Urothelium cell line (cell line): ENCODE data around the gene CD109.
"Not testable (repeated sequence)": the region's sequence is repeated elsewhere in the genome, so short reads cannot be mapped to it uniquely, and the experiment has no call there.

ENCODE experiments used
- DNase-seq: peaks from one replicate; pipeline ENCODE4 v3.0.0; 2011; ENCODE audit warnings: low spot score, mixed read lengths
- FAIRE-seq: peaks from 2 replicates; lab custom pipeline; 2011; peaks lifted over from hg19 to GRCh38; lab: Jason Lieb, UNC

CD109 gene

DNA sequence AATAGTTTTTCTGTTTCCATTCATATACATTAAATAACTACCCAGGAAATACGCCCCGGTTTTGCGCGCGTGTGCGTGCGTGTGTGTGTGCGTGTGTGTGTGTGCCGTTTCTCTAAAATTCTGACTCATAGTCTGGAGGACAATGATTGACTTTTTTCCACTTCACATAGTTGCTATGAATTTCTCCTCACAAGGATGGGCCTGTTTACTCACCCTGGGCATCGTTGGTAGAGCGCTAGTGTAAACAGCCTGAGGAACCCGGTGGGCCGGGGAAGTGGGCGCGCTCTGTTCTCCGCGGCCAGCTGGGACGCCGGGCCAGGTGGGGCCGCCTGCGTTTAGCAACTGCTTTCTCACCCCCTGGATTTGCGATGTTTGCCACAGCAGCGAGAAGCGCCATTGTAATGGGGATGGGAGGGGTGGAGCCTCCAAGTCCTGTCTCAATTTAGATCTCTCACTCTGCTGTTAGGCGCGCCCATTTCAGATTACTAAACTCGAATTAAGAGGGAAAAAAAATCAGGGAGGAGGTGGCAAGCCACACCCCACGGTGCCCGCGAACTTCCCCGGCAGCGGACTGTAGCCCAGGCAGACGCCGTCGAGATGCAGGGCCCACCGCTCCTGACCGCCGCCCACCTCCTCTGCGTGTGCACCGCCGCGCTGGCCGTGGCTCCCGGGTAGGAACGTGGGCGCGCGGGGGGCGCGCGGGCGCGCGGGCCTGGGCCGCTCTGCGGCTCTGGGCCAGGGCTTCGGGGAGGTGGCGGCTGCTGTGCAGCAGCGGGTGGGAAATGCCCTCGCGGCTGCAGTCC, at the start of gene CD109:
Gene CD109 (plus strand): TSS at position 585 of the 803 bp plus-strand sequence. CDS start 13 bp downstream, at position 598.
- FAIRE-seq (peak; percentile 48), DNase-seq (peak; percentile 62)

GRCh38 chr6:73648166-73648565, 47.8 kb upstream of the CD109 start:
- DNase-seq, result no peak
- no peak for FAIRE-seq

- DNase-seq (no peak), FAIRE-seq (no peak)
These were observed 46.2 kb upstream of the CD109 start for GRCh38 chr6:73649783-73650182.

- DNase-seq, result peak; percentile 78
- no peak for FAIRE-seq
These were observed 43.1 kb upstream of the CD109 start for GRCh38 chr6:73652637-73653570.

DNA sequence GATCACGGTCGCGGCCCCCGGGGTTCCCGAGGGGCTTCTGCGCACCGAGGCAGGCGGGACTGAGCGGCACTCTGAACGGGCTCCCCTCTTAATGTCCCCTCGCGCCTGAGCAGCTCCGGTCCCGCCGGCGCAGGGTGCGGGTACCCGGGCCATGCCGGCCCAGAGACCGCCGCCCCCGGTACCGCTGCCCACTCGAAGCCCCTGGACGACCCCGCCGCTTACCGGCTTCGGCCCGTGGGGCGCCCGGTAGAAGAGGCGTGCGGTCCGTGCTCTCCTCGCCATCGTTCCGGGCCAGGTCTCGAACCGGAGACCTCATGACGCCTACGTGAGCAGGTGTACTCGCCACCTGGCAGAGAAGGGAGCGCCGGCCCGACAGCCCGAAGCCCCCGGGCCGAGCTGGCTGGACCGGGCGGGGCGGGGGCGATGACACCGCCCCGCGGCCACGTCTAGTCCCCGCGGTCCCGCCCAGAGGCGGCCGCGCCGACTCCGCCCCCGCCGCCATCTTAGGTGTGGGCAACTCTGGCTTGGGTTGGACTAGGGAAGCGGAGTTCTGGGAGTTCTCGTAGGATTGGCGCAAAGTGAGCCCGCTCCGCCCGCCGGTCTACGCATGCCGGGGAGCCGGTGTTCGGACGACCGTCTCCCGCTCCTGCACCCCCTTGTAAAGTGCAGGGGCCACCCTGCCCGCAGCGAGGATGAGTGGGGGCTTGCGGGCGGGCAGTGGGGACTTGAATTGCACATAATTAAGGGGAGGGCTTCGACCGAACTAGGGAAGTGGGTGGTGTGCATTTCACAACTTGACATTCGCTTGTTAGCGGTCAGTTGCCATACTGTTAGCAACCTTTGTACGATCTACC, 42.2 kb upstream of the CD109 start, which contains the start of gene SLC17A5:
Gene SLC17A5 (minus strand): TSS at position 422 of the 854 bp plus-strand sequence. CDS start 106 bp downstream, at position 316.
- peak; percentile 94 for DNase-seq
- peak; percentile 86 for FAIRE-seq

GRCh38 chr6:73655341-73655917, 40.6 kb upstream of the CD109 start:
- DNase-seq, result no peak
- FAIRE-seq, result no peak

GRCh38 chr6:73656531-73657145, 39.4 kb upstream of the CD109 start:
- no peak for FAIRE-seq

DNA sequence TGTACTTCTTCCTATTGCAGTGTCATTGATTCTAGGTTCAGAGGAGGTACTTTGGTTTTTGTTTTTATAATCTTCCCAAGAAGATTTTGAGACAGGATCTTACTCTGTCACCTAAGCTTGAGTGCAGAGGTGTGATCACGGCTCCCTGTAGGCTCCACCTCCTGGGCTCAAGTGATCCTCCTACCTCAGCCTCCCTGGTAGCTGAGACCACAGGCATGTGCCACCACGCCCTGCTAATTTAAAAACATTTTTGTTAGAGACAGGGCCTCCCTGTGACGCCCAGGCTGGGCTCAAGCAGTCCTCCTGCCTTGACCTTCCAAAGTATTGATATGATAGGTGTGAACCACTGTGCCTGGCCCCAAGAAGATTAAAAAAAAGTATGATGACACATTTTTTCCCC, 38.8 kb upstream of the CD109 start:
- FAIRE-seq, result no peak
- no peak for DNase-seq

More at GRCh38 chr6:73656531-73657145, 39.4 kb upstream of the CD109 start:
- no peak for DNase-seq

GRCh38 chr6:73664701-73665100, 31.3 kb upstream of the CD109 start:
- FAIRE-seq (no peak), DNase-seq (no peak)

GRCh38 chr6:73665686-73666319, 30.2 kb upstream of the CD109 start:
- no peak for DNase-seq
- FAIRE-seq, result no peak

DNA sequence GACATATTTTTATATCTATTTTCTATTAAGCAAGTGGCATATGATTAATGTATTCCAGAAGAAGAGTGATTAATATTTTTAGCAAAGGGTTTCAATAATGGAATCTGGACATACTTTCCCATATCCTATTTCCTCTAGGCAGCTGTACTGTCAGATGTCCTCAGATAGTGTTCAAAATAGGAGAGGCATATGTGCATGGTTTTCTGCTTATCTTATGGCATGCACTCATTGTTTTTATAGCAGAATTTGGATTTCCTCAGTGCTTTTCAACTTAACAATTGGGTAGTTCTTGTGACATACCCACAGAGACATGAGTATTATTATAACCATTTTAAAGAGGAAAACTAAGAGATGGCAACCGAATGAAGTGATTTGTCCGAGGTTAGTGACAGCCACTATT, 29.6 kb upstream of the CD109 start:
- FAIRE-seq (no peak), DNase-seq (no peak)

- DNase-seq (no peak), FAIRE-seq (no peak)
These were observed 28.2 kb upstream of the CD109 start for GRCh38 chr6:73667798-73668197.

DNA sequence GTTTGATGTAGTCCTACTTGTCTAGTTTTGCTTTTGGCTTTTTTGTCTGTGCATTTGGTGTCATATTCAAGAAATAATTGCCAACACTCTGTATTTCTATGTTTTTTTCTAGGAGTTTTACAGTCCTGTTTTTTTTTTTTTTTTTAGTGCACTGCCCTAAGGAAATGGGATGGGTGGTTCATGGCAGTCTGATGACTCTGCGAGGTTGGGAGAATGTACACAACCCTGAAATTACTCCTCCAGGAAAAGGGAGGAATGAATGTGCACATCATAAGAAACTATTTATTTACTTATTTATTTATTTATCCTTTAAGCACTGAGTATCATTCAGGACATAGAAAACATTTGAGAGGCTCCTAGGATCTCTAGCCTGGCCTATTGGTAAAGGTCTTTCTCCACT, 27.0 kb upstream of the CD109 start:
- DNase-seq (no peak), FAIRE-seq (no peak)

GRCh38 chr6:73671911-73672685, 23.9 kb upstream of the CD109 start:
- DNase-seq, result no peak
- no peak for FAIRE-seq

DNA sequence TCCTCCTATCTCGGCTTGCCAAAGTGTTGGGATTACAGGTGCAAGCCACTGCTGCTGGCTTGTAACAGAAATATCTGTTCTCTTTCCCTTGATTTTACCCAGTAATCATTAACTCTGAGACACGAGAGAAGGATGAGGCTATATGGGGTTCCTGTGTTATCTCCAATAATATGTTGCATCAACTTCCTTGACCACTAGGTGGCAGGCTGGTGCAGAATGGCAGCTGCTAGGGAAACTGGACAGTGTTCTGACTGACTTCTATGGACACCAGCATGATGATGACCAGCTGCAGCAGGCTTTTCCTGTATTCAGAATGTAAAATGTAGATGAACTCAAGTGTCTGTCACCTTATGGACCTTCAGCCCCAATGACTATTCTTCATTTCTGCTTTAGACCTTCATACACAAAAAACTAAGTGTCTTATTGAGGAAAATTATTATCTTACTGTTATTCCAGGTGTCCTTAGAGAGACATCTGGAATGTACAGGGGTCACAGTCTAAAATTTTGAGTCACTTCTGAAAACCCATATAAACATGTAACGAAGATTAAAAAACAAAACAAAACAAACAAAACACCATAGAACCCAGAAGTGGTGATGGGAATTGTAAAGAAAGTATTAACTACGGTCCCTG, 20.4 kb upstream of the CD109 start:
- peak; percentile 40 for FAIRE-seq
- DNase-seq, result peak; percentile 73

DNA sequence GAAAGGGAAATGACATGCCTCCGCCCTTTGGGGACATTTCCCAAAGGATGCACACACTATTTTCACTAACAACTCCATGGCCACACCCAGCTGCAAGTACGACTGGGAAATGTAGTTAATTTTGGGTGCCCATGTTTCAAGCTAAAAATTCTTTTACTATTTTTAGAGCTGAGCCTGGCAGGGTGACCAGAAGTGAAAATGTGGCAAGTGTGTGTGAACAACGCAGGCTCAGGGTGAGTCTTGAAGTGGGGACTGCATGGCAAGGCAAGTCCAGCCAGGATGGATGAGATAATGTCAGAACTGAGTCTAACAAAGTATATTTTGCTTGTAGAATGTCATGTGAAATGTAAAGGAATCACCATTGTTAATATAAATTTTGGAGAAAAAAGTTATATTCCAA, 17.0 kb upstream of the CD109 start:
- DNase-seq (no peak), FAIRE-seq (no peak)

DNA sequence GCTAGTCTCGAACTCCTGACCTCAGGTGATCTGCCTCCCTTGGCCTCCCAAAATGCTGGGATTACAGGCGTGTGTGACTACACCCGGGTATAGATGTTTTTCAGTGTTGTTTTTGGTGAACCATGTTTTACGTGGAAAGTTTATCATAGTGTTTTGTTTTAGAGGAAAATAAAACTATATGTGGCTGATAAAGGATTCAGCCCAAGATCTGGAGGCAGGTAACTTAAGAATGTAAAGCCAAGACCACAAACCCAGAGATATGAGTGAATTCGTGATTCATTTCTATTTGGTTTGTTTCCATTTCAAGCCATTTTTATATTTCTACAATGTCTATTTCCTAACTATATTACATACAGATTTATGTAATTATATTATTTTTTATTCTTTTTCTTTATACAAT, 16.2 kb upstream of the CD109 start:
- FAIRE-seq, DNase-seq: not testable (repeated sequence)

DNA sequence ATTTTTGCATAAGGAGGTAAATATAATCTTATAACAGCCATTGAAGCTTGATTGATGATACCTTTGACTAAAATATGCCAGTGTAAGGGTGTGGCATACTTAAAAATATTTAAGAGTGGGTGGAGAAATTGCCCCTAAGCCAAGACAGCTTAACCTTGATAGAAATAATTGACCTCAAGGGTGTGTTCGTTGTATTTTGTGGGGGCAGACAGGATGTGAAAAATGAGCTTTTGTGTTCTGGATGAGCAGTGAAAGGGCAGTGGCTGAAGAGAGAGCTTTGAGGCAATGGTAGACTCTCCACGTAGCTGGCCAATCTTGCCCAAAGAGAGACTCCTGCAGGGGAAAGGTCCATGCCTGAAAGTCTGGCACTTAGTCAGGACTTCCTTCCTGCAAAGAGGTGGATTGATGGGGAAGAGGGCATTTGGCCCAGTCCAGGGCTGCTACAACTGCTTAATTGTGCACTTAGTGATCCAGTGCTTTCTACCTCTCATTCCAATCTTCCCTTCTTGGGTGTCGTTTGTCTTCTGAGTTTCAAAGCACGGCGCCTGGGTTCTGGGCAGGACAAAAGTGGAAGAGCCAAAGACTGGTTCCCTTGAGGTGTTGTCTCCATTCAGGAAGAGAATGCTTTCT, 15.6 kb upstream of the CD109 start:
- no peak for FAIRE-seq
- no peak for DNase-seq
